WI38 (cell line): Measurements from ENCODE around the gene PPIL6.

Source experiments
- H3K4me3 ChIP-seq: 2 replicates; pipeline ENCODE4 v1.5.1; 2011; ENCODE audit warnings: low read depth, mild to moderate bottlenecking, control low read depth, low read length
- CTCF ChIP-seq: IDR thresholded peaks from 2 replicates; pipeline ENCODE4 v1.5.1; 2012; ENCODE audit warnings: low read depth, mild to moderate bottlenecking, control low read depth, low read length

Gene PPIL6

GRCh38 chr6:109441069-109441816 is 815 bp upstream of the PPIL6 start:
- H3K4me3 ChIP-seq, result peak overlapping the region; percentile 83
- no peak for TF ChIP-seq CTCF

- no peak for TF ChIP-seq CTCF
- H3K4me3 ChIP-seq, result no peak overlapping the region
Observed at GRCh38 chr6:109436041-109436440, 4.4 kb downstream of the PPIL6 start.

- no peak for TF ChIP-seq CTCF
- no peak overlapping the region for H3K4me3 ChIP-seq
Observed at GRCh38 chr6:109434456-109434855, 6.0 kb downstream of the PPIL6 start.

GRCh38 chr6:109429496-109429895 is 10.9 kb downstream of the PPIL6 start:
- H3K4me3 ChIP-seq, result no peak overlapping the region
- TF ChIP-seq CTCF, result no peak

GRCh38 chr6:109428889-109429477 is 11.4 kb downstream of the PPIL6 start:
- H3K4me3 ChIP-seq, result no peak overlapping the region
- no peak for TF ChIP-seq CTCF

- H3K4me3 ChIP-seq, result no peak overlapping the region
- TF ChIP-seq CTCF, result no peak
Observed at GRCh38 chr6:109424946-109425345, 15.5 kb downstream of the PPIL6 start.

- TF ChIP-seq CTCF, result no peak
- H3K4me3 ChIP-seq, result no peak overlapping the region
Observed at GRCh38 chr6:109421184-109421583, 19.2 kb downstream of the PPIL6 start.
